ENCODE data around the gene TUBB. TPM values are rescaled to one million over a fixed set of nuclear protein-coding genes. Genes with fewer than 3 reads are reported as not detected.

The TUBB gene
- polyA plus RNA-seq, 2 of the 4 experiments (the other 2 are of a cell fraction): 691 to 1,044 TPM

GRCh38 chr6:30752157-30752927 is 32.2 kb downstream of the TUBB start (continued):
- TF ChIP-seq, protein P1, sequence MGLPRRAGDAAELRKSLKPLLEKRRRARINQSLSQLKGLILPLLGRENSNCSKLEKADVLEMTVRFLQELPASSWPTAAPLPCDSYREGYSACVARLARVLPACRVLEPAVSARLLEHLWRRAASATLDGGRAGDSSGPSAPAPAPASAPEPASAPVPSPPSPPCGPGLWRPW (IDR thresholded peaks at IDR 0.05): no peak
- TF ChIP-seq, protein P2, sequence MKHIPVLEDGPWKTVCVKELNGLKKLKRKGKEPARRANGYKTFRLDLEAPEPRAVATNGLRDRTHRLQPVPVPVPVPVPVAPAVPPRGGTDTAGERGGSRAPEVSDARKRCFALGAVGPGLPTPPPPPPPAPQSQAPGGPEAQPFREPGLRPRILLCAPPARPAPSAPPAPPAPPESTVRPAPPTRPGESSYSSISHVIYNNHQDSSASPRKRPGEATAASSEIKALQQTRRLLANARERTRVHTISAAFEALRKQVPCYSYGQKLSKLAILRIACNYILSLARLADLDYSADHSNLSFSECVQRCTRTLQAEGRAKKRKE (CRISPR knock-in tag; IDR thresholded peaks at IDR 0.05; ENCODE audit: low read depth): peak; percentile 92
- TF ChIP-seq FOSB (CRISPR knock-in tag; IDR thresholded peaks at IDR 0.05): peak; percentile 83
- TF ChIP-seq JUNB (IDR thresholded peaks at IDR 0.05): peak; percentile 79
- peak; percentile 88 for TF ChIP-seq EHF (CRISPR knock-in tag; IDR thresholded peaks at IDR 0.05)
- TF ChIP-seq ZSCAN20 (CRISPR knock-in tag; IDR thresholded peaks at IDR 0.05): 0 out of 2 replicates have a peak, but pooled peaks have one; percentile 10
- no peak for TF ChIP-seq POLR2A (IDR thresholded peaks at IDR 0.05; ENCODE audit: low read length)
- TF ChIP-seq HOXB13 (CRISPR knock-in tag; IDR thresholded peaks at IDR 0.05; ENCODE audit: low read depth): peak; percentile 90
- no peak for TF ChIP-seq PHF8 (IDR thresholded peaks at IDR 0.05; ENCODE audit: borderline replicate concordance, low read depth)
- TF ChIP-seq FOSL2 (IDR thresholded peaks at IDR 0.05): no peak
- TF ChIP-seq FOSL2 (CRISPR knock-in tag; IDR thresholded peaks at IDR 0.05): peak; percentile 90
- peak; percentile 86; the same call in 1 of the 2 replicates for TF ChIP-seq GATA3 (IDR thresholded peaks at IDR 0.05; ENCODE audit: borderline replicate concordance)
- TF ChIP-seq, protein P3, sequence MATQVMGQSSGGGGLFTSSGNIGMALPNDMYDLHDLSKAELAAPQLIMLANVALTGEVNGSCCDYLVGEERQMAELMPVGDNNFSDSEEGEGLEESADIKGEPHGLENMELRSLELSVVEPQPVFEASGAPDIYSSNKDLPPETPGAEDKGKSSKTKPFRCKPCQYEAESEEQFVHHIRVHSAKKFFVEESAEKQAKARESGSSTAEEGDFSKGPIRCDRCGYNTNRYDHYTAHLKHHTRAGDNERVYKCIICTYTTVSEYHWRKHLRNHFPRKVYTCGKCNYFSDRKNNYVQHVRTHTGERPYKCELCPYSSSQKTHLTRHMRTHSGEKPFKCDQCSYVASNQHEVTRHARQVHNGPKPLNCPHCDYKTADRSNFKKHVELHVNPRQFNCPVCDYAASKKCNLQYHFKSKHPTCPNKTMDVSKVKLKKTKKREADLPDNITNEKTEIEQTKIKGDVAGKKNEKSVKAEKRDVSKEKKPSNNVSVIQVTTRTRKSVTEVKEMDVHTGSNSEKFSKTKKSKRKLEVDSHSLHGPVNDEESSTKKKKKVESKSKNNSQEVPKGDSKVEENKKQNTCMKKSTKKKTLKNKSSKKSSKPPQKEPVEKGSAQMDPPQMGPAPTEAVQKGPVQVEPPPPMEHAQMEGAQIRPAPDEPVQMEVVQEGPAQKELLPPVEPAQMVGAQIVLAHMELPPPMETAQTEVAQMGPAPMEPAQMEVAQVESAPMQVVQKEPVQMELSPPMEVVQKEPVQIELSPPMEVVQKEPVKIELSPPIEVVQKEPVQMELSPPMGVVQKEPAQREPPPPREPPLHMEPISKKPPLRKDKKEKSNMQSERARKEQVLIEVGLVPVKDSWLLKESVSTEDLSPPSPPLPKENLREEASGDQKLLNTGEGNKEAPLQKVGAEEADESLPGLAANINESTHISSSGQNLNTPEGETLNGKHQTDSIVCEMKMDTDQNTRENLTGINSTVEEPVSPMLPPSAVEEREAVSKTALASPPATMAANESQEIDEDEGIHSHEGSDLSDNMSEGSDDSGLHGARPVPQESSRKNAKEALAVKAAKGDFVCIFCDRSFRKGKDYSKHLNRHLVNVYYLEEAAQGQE (IDR thresholded peaks at IDR 0.05): no peak
- no peak for TF ChIP-seq ELK1 (IDR thresholded peaks at IDR 0.05; ENCODE audit: low read depth, low read length)
- TF ChIP-seq, protein P4, sequence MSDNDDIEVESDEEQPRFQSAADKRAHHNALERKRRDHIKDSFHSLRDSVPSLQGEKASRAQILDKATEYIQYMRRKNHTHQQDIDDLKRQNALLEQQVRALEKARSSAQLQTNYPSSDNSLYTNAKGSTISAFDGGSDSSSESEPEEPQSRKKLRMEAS (IDR thresholded peaks at IDR 0.05): peak; percentile 88
- peak; percentile 58; the same call in 1 of the 2 replicates for TF ChIP-seq TFCP2L1 (CRISPR knock-in tag; IDR thresholded peaks at IDR 0.05)

DNA sequence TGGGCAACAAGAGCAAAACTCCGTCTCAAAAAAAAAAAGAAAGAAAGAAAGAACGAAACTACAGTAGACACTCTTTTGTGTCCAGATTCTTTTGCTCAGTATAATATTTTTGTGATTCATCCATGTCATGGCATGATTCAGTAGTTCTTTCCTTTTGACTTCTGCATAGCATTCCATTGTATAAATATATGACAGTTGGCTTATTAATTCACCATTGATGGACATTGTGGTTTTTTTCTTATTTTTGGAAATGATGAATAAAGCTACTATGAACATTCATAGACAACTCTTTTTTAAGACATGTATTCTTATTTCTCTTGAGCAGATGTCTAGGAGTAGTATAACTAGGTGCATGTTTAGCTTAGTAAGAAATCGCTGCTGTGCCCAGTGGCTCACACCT is 34.5 kb downstream of the TUBB start:
- Histone ChIP-seq H3K4me1 (peaks cover 66% of the 10 kb centered on the region), H3K4me3 (no peak overlapping the region), H3K4me2 (no peak overlapping the region), H3K27ac (peak overlapping the region; percentile 97; a peak in 4 of 6 replicates), H3K9me3 (no peaks in the 10 kb centered on the region)
- no peak for FAIRE-seq
- ChIA-PET CTCF (interaction anchor here (0.7 to 1.6 kb wide), 3 partner anchors 14 to 27 kb away, joined by 3 read pairs; no protein-coding TSS in a partner anchor), POLR2A (no interaction called here)
- ATAC-seq: no peak
- DNase-seq (ENCODE audit: low read depth in 1 of 2, low spot score in 1 of 2): no peak
- TF ChIP-seq CBX8 (IDR thresholded peaks at IDR 0.05) (no peak), CHD4 (IDR thresholded peaks at IDR 0.05; ENCODE audit: borderline replicate concordance) (no peak), EHF (CRISPR knock-in tag; IDR thresholded peaks at IDR 0.05) (no peak), MYC (IDR thresholded peaks at IDR 0.05; ENCODE audit: borderline replicate concordance, low read length) (no peak), TFCP2L1 (CRISPR knock-in tag; IDR thresholded peaks at IDR 0.05) (no peak), ZFP36 (IDR thresholded peaks at IDR 0.05; ENCODE audit: borderline replicate concordance, partially characterized antibody) (no peak)
- TF ChIP-seq, protein P5, sequence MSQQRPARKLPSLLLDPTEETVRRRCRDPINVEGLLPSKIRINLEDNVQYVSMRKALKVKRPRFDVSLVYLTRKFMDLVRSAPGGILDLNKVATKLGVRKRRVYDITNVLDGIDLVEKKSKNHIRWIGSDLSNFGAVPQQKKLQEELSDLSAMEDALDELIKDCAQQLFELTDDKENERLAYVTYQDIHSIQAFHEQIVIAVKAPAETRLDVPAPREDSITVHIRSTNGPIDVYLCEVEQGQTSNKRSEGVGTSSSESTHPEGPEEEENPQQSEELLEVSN (IDR thresholded peaks at IDR 0.05; ENCODE audit: borderline replicate concordance, low read depth): no peak
- WGBS (ENCODE audit: missing lambda C conversion rate): 91% methylated on average over 3 of the region's 3 CpGs

Measured in A549 (cell line).